Cerebellar cortex (tissue), 1 donor: ENCODE data around the gene JDP2.

Experiments used
- DNase-seq: peaks from one replicate; pipeline ENCODE4 v3.0.0-alpha.2; 2015; ENCODE audit warnings: low spot score

Gene JDP2

GRCh38 chr14:75437201-75438143 is 9.7 kb downstream of the JDP2 start:
- DNase-seq: peak; percentile 72

GRCh38 chr14:75438486-75439080 is 10.8 kb downstream of the JDP2 start:
- DNase-seq: no peak

GRCh38 chr14:75439989-75440388 is 12.2 kb downstream of the JDP2 start:
- no peak for DNase-seq

GRCh38 chr14:75440733-75441477 is 13.1 kb downstream of the JDP2 start:
- no peak for DNase-seq

GRCh38 chr14:75441728-75442127 is 13.9 kb downstream of the JDP2 start:
- DNase-seq: no peak

- no peak for DNase-seq
Measured at GRCh38 chr14:75442166-75442565, 14.3 kb downstream of the JDP2 start.

- no peak for DNase-seq
Measured at GRCh38 chr14:75442642-75443041, 14.8 kb downstream of the JDP2 start.

- no peak for DNase-seq
Measured at GRCh38 chr14:75443203-75443969, 15.6 kb downstream of the JDP2 start.

GRCh38 chr14:75445236-75445635 is 17.4 kb downstream of the JDP2 start:
- no peak for DNase-seq

GRCh38 chr14:75445963-75446362 is 18.1 kb downstream of the JDP2 start:
- no peak for DNase-seq

- DNase-seq: no peak
Measured at GRCh38 chr14:75446447-75446846, 18.6 kb downstream of the JDP2 start.

- no peak for DNase-seq
Measured at GRCh38 chr14:75448209-75448608, 20.4 kb downstream of the JDP2 start.

GRCh38 chr14:75449036-75449435 is 21.2 kb downstream of the JDP2 start:
- no peak for DNase-seq

- DNase-seq: no peak
Measured at GRCh38 chr14:75449696-75450095, 21.9 kb downstream of the JDP2 start.

- peak; percentile 82 for DNase-seq
Measured at GRCh38 chr14:75450381-75451276, 22.8 kb downstream of the JDP2 start.

GRCh38 chr14:75452324-75452723 is 24.5 kb downstream of the JDP2 start:
- DNase-seq: no peak

- no peak for DNase-seq
Measured at GRCh38 chr14:75452900-75453816, 25.3 kb downstream of the JDP2 start.

- no peak for DNase-seq
Measured at GRCh38 chr14:75453817-75454434, 26.1 kb downstream of the JDP2 start.

GRCh38 chr14:75454963-75455546 is 27.2 kb downstream of the JDP2 start:
- peak; percentile 36 for DNase-seq
